Activated CD8-positive, alpha-beta T cell treated with anti-CD3 and anti-CD28 coated beads for 36 hours (primary cell): ENCODE results near the gene P2RX3. TPM values are rescaled to one million over a fixed set of nuclear protein-coding genes. Genes with fewer than 3 reads are reported as not detected.

ENCODE experiments used
- ATAC-seq: fragments of 200-7000 bp; cut with Tn5 transposase; one replicate; pipeline ENCODE4 v1.10.0; 2021; ENCODE audit warnings: mild to moderate bottlenecking, moderate library complexity
- CTCF ChIA-PET: fragments of 350-600 bp; sonication (Branson Sonifier 250); formaldehyde crosslinking; loops from one replicate; lab custom pipeline; 2021; ENCODE audit warnings: antibody characterized with exemption; lab: Charles Lee
- POLR2A ChIA-PET: fragments of 350-600 bp; sonication (Branson Sonifier 250); formaldehyde crosslinking; loops from one replicate; lab custom pipeline; 2021; ENCODE audit warnings: antibody characterized with exemption; lab: Charles Lee
- DNase-seq: peaks from one replicate; pipeline ENCODE4 v3.0.0-alpha.2; 2020
- H3K27ac Mint-ChIP-seq: one replicate; pipeline ENCODE4 v1.8.0; 2021; ENCODE audit warnings: mild to moderate bottlenecking, mixed read lengths
- H3K27me3 Mint-ChIP-seq: one replicate; pipeline ENCODE4 v1.8.0; 2021; ENCODE audit warnings: mixed read lengths
- H3K36me3 Mint-ChIP-seq: one replicate; pipeline ENCODE4 v1.8.0; 2021; ENCODE audit warnings: low read depth, mixed read lengths
- H3K4me1 Mint-ChIP-seq: one replicate; pipeline ENCODE4 v1.8.0; 2021; ENCODE audit warnings: low read depth, mixed read lengths
- H3K4me3 Mint-ChIP-seq: one replicate; pipeline ENCODE4 v1.8.0; 2021; ENCODE audit warnings: mild to moderate bottlenecking, moderate library complexity, mixed read lengths
- H3K9me3 Mint-ChIP-seq: one replicate; pipeline ENCODE4 v1.8.0; 2021; ENCODE audit warnings: mixed read lengths
- intact Hi-C: fragments of 100-400 bp; cut with micrococcal nuclease; formaldehyde crosslinking; loops from one replicate; pipeline ENCODE4 v1.10.0; 2022
- total RNA-seq, 2 experiments: library from RNA; stranded (reverse); gene quantifications; one replicate each; pipeline ENCODE4 v1.2.3, GENCODE V29; 2021
- TF ChIP-seq, protein P1 (sequence below): fragments of 200-600 bp; IDR thresholded peaks from one replicate; pipeline ENCODE4 v1.8.0; 2022; ENCODE audit warnings: antibody characterized with exemption, mild to moderate bottlenecking

Gene P2RX3
- total RNA-seq, 2 experiments from 2014 or later: not detected

DNA sequence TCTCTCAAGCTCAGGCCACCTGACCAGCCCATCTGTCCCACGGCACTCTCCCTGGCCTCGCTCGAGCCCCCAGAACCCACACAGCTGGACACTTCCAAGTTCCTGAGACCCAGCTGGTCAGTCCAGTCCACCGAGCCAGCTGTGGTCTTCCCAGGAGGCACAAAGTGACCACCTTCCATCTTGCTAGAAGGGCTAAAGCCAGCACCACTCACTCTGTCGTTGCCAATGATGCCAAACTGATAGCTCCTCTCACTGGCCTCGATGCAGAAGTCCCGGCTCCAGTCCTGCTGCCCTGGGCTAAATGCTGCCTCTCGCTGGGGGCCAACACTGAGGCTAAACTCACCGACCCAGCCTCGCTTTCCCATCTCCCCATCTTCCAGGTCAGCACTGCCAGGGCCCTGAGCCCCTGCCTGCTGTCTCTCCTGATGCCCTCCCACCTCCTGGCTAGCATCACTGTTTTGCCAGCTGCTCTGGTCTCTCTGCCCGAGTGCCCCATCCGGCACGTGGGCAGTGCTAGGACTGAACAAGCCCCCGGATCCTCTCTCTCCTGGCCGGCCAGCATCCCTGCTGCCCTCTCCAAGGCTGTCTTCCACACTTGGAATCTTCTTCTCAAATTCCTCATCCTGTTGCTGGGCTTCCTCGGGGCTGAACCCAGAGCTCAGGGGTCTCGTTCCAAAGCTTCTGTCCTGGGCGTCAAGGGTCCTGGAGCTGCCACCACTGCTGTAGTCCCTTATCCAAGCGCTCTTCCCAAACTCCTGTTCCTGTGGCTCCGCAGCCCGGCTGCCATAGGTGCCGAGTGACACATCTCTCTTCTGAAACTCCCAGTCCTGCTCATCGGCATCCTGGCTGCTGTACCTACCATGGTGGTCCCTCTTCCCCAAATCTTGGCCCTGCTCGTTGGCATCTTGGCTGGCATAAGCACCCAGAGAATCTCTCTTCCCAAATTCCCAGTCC is 28.8 kb upstream of the P2RX3 start:
- ChIA-PET CTCF (no interaction called here), POLR2A (interaction anchor here (0.8 to 1.8 kb wide), 4 partner anchors 9 to 16 kb away, joined by 3 to 4 read pairs (median 3); no protein-coding TSS in a partner anchor)
- intact Hi-C loops: no loop called here
- no peaks in the 10 kb centered on the region for H3K27me3 Mint-ChIP-seq
- peaks cover 11% of the 10 kb centered on the region for H3K36me3 Mint-ChIP-seq
- peaks cover 16% of the 10 kb centered on the region for H3K4me1 Mint-ChIP-seq
- no peak for ATAC-seq
- no peak for DNase-seq
- H3K27ac Mint-ChIP-seq: no peak overlapping the region
- H3K9me3 Mint-ChIP-seq: no peaks in the 10 kb centered on the region
- TF ChIP-seq, protein P1, sequence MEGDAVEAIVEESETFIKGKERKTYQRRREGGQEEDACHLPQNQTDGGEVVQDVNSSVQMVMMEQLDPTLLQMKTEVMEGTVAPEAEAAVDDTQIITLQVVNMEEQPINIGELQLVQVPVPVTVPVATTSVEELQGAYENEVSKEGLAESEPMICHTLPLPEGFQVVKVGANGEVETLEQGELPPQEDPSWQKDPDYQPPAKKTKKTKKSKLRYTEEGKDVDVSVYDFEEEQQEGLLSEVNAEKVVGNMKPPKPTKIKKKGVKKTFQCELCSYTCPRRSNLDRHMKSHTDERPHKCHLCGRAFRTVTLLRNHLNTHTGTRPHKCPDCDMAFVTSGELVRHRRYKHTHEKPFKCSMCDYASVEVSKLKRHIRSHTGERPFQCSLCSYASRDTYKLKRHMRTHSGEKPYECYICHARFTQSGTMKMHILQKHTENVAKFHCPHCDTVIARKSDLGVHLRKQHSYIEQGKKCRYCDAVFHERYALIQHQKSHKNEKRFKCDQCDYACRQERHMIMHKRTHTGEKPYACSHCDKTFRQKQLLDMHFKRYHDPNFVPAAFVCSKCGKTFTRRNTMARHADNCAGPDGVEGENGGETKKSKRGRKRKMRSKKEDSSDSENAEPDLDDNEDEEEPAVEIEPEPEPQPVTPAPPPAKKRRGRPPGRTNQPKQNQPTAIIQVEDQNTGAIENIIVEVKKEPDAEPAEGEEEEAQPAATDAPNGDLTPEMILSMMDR: no peak
- H3K4me3 Mint-ChIP-seq: no peak overlapping the region

DNA sequence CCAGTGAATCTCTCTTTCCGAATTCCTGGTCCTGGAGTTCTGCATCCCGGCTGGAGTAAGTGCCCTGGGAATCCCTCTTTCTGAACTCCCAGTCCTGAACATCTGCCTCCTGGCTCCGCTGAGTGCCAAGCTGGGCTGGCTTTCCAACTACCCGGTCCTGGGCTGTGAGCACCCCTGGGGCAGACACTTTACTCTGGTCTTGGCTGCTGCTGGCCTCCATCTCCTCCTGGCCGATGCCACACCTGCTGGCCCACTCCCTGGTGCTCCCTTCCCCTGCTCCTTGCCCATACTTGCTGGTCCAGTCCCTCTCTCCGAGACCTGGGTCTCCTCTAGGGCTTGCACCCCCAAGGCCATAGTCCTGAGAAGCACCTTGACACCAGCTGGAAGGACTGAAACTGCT is 28.1 kb upstream of the P2RX3 start:
- no peak for DNase-seq
- CTCF ChIA-PET: no interaction called here
- ATAC-seq: no peak
- Mint-ChIP-seq H3K4me1 (peaks cover 16% of the 10 kb centered on the region), H3K9me3 (no peaks in the 10 kb centered on the region), H3K36me3 (peaks cover 11% of the 10 kb centered on the region), H3K4me3 (no peak overlapping the region), H3K27me3 (no peaks in the 10 kb centered on the region), H3K27ac (no peak overlapping the region)
- TF ChIP-seq, protein P1: no peak
- intact Hi-C loops: no loop called here
- POLR2A ChIA-PET: interaction anchor here (1.8 kb wide), 1 partner anchor 16 kb away, joined by 4 read pairs; no protein-coding TSS in a partner anchor

DNA sequence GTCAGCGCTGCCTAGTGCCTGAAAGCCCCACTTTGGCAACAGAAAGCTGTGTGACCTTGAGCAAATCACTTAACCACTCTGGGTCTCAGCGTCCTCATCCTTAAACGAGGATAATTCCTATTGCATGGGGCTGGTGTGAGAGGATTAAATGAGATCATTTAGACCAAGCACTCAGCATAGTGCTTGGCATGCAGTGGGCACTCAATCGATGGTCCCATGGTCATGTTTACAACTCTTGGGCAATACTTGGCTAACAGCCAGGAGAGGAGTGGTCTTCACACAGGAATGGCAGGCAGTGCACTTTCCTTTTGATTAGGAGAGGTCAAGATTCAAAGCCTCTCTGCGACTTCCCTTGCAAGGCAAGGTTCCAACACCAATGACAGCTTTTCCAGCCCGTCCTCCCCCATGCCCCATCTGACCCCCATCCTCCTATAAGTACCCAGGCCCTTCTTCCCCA is 27.5 kb upstream of the P2RX3 start:
- H3K27ac Mint-ChIP-seq: no peak overlapping the region
- peaks cover 16% of the 10 kb centered on the region for H3K4me1 Mint-ChIP-seq
- peaks cover 11% of the 10 kb centered on the region for H3K36me3 Mint-ChIP-seq
- no peaks in the 10 kb centered on the region for H3K9me3 Mint-ChIP-seq
- DNase-seq (no peak), ATAC-seq (no peak)
- intact Hi-C loops: no loop called here
- no peaks in the 10 kb centered on the region for H3K27me3 Mint-ChIP-seq
- TF ChIP-seq, protein P1: no peak
- ChIA-PET CTCF (no interaction called here), POLR2A (interaction anchor here (6.0 kb wide), 1 partner anchor 12 kb away, joined by 38 read pairs; the partner anchor contains the start of gene TNKS1BP1)
- no peak overlapping the region for H3K4me3 Mint-ChIP-seq

DNA sequence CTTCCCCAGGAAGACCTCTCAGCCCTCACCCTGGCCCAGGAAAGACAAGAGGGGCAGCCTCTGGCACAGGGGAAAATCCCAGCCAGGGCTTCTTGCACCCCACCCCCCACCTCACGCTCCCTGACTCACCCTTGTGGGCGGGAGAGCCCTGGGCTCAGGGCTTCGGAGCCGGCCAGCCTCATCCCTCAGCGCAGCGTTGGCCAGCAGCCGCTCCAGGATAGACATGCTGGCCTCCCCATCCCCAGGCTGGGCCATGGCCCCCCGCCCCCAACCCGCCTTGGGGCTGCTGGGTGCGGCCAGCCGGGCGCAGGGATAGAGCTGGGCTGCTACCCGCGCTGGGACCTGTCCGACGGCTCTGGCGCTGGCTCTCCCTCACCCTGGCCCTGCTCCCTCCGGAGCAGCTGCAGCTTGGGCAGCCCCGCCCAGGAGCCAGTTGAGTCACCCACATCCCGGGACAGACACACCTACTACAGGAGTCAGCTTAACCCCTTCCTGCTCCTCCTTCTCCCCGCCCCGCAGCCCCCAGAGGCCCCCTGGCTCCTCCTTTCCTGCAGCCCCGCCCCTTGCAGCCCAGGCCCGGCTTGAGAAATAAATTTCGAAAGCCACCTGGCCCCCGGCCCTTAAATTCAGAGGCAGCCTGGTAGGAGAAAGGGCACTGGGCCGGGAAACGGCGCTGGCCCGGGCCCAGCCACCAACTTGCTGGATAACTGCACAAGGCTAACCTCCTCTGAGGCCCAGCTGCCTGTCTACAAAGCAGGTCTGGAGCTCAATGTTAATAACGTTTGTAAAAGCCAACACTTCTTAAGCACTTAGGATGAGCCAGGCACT is 26.8 kb upstream of the P2RX3 start:
- ATAC-seq: peak; percentile 99
- CTCF ChIA-PET: interaction anchor here (2.7 kb wide), 1 partner anchor 11 kb away, joined by 9 read pairs; no protein-coding TSS in a partner anchor
- intact Hi-C loops: no loop called here
- Mint-ChIP-seq H3K27ac (no peak overlapping the region), H3K27me3 (no peaks in the 10 kb centered on the region), H3K9me3 (no peaks in the 10 kb centered on the region), H3K4me1 (peaks cover 16% of the 10 kb centered on the region), H3K36me3 (peaks cover 11% of the 10 kb centered on the region), H3K4me3 (no peak overlapping the region)
- peak; percentile 90 for DNase-seq
- POLR2A ChIA-PET: interaction anchor here (6.0 kb wide), 1 partner anchor 12 kb away, joined by 38 read pairs; the partner anchor contains the start of gene TNKS1BP1
- TF ChIP-seq, protein P1: no peak
